ENCODE data around the gene NPR2. TPM values are rescaled to one million over a fixed set of nuclear protein-coding genes. Genes with fewer than 3 reads are reported as not detected.

Gene NPR2
- total RNA-seq, 2 experiments from 2014 or later, result 4.7 to 9.8 TPM

- TF ChIP-seq, protein P1, sequence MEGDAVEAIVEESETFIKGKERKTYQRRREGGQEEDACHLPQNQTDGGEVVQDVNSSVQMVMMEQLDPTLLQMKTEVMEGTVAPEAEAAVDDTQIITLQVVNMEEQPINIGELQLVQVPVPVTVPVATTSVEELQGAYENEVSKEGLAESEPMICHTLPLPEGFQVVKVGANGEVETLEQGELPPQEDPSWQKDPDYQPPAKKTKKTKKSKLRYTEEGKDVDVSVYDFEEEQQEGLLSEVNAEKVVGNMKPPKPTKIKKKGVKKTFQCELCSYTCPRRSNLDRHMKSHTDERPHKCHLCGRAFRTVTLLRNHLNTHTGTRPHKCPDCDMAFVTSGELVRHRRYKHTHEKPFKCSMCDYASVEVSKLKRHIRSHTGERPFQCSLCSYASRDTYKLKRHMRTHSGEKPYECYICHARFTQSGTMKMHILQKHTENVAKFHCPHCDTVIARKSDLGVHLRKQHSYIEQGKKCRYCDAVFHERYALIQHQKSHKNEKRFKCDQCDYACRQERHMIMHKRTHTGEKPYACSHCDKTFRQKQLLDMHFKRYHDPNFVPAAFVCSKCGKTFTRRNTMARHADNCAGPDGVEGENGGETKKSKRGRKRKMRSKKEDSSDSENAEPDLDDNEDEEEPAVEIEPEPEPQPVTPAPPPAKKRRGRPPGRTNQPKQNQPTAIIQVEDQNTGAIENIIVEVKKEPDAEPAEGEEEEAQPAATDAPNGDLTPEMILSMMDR (conservative IDR thresholded peaks at IDR 0.05; ENCODE audit: low read length), result no peak
- intact Hi-C loops (cut with micrococcal nuclease; ENCODE audit: unreplicated experiment), result loop anchor here (5.0 kb wide), 1 partner anchor 138 kb away; the partner anchor contains the start of gene CD72
- Histone ChIP-seq H3K79me2 (ENCODE audit: insufficient read depth, low read depth, low read length) (peaks cover 24% of the 10 kb centered on the region), H3K27ac (ENCODE audit: low read depth, low read length, poor library complexity, severe bottlenecking) (peak overlapping the region; percentile 94), H3K9me2 (ENCODE audit: insufficient read depth, low read length) (no peaks in the 10 kb centered on the region), H3K4me2 (ENCODE audit: low read length) (peak overlapping the region; percentile 74; the same call in 1 of the 2 replicates), H3K9me3 (ENCODE audit: low read length) (no peaks in the 10 kb centered on the region), H2AFZ (ENCODE audit: low read length) (no peak overlapping the region), H4K20me1 (ENCODE audit: insufficient read depth, low read length) (no peaks in the 10 kb centered on the region), H3K36me3 (ENCODE audit: insufficient read depth, low read length) (peaks cover 22% of the 10 kb centered on the region; the same call in 1 of the 2 replicates), H3K4me3 (ENCODE audit: low read depth, low read length, poor library complexity, severe bottlenecking) (no peak overlapping the region), H3K4me1 (ENCODE audit: insufficient read depth, low read length, poor library complexity, severe bottlenecking) (peaks cover 67% of the 10 kb centered on the region)
- no TSS peak for BruUV-seq (replicated peaks)
- CTCF ChIA-PET (ENCODE audit: unreplicated experiment), result no interaction called here
- no peak for DNase-seq (ENCODE audit: low spot score)
- POLR2A ChIA-PET, result interaction anchor here (1.6 kb wide), 1 partner anchor 21 kb away, joined by 4 read pairs; no protein-coding TSS in a partner anchor
These were observed 36.3 kb upstream of the NPR2 start for GRCh38 chr9:35755071-35755470.

- H2AFZ ChIP-seq (ENCODE audit: low read length), result peak overlapping the region; percentile 30; the same call in 1 of the 2 replicates
These were observed 34.8 kb upstream of the NPR2 start for GRCh38 chr9:35756275-35757225.

More at GRCh38 chr9:35756275-35757225, 34.8 kb upstream of the NPR2 start:
- Histone ChIP-seq H3K27ac (ENCODE audit: low read depth, low read length, poor library complexity, severe bottlenecking) (peak overlapping the region; percentile 94), H3K4me3 (ENCODE audit: low read depth, low read length, poor library complexity, severe bottlenecking) (peak overlapping the region; percentile 74), H3K9me3 (ENCODE audit: low read length) (no peaks in the 10 kb centered on the region), H3K79me2 (ENCODE audit: insufficient read depth, low read depth, low read length) (peaks cover 37% of the 10 kb centered on the region), H3K36me3 (ENCODE audit: insufficient read depth, low read length) (peaks cover 32% of the 10 kb centered on the region), H3K9me2 (ENCODE audit: insufficient read depth, low read length) (no peaks in the 10 kb centered on the region), H4K20me1 (ENCODE audit: insufficient read depth, low read length) (no peaks in the 10 kb centered on the region), H3K4me1 (ENCODE audit: insufficient read depth, low read length, poor library complexity, severe bottlenecking) (peaks cover 66% of the 10 kb centered on the region), H3K4me2 (ENCODE audit: low read length) (peak overlapping the region; percentile 74)
- DNase-seq (ENCODE audit: low spot score), result peak; percentile 91
- no TSS peak for BruUV-seq (replicated peaks)
- intact Hi-C loops (cut with micrococcal nuclease; ENCODE audit: unreplicated experiment), result loop anchor here (1.0 to 5.0 kb wide), 4 partner anchors 20 to 139 kb away; partner anchors contain the start of genes CD72, CREB3, HINT2 and TLN1
- TF ChIP-seq EZH2phosphoT487 (IDR thresholded peaks at IDR 0.05; ENCODE audit: borderline replicate concordance, low read depth, low read length), result no peak
- TF ChIP-seq, protein P1 (conservative IDR thresholded peaks at IDR 0.05; ENCODE audit: low read length), result peak; percentile 84
- CTCF ChIA-PET (ENCODE audit: unreplicated experiment), result interaction anchor here (0.5 to 1.4 kb wide), 9 partner anchors 9 to 1091 kb away, joined by 3 to 11 read pairs (median 4); partner anchors contain the start of gene CREB3
- POLR2A ChIA-PET, result interaction anchor here (0.7 to 2.8 kb wide), 8 partner anchors 8 to 139 kb away, joined by 3 to 12 read pairs (median 4); no protein-coding TSS in a partner anchor
